Fibroblast of villous mesenchyme (primary cell): ENCODE measurements around the gene UNC93A. TPM values are rescaled to one million over a fixed set of nuclear protein-coding genes. Genes with fewer than 3 reads are reported as not detected.

Experiments
- DNase-seq: peaks from one replicate; pipeline ENCODE4 v3.0.0-alpha.2; 2010; ENCODE audit warnings: low read depth
- H3K4me3 ChIP-seq: 2 replicates; pipeline ENCODE4 v1.5.1; 2011; ENCODE audit warnings: low read depth, mild to moderate bottlenecking, low read length
- CTCF ChIP-seq: IDR thresholded peaks from 2 replicates; pipeline ENCODE4 v1.5.1; 2012; ENCODE audit warnings: low read depth, mild to moderate bottlenecking, low read length; ENCODE audit not compliant: insufficient read depth
- total RNA-seq: library from RNA; depleted of rRNA; stranded (reverse); fragments of >200 nt; gene quantifications from 2 replicates; pipeline ENCODE4 v1.2.3, GENCODE V29; 2012

UNC93A gene
- total RNA-seq, 1 donor = not detected

- no peak overlapping the region for H3K4me3 ChIP-seq
- DNase-seq = no peak
- no peak for TF ChIP-seq CTCF
Measured at GRCh38 chr6:167267921-167268401, 23.2 kb upstream of the UNC93A start.

GRCh38 chr6:167268683-167269280 is 22.3 kb upstream of the UNC93A start:
- no peak for TF ChIP-seq CTCF

GRCh38 chr6:167270499-167271311 is 20.4 kb upstream of the UNC93A start:
- no peak for TF ChIP-seq CTCF
- no peak for DNase-seq
- H3K4me3 ChIP-seq = no peak overlapping the region

More at GRCh38 chr6:167268683-167269280, 22.3 kb upstream of the UNC93A start:
- no peak overlapping the region for H3K4me3 ChIP-seq
- DNase-seq = no peak

DNA sequence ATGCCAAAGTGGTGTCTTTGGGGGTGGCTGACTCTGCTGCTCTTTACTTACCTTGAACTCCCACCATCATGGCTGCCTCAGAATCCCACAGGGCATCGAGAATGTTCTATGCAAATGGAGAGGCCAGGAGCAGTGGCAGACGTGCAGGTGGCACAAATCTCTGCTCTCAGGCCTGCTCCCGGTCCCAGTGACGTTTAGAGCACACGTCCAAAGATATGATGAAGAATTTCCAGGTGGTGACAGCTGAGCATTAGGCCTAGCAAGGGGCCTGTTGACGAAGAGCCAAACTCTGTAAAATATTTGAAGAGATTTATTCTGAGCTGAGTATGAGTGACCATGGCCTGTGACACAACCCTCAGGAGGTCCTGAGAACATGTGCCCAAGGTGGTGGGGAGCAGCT is 19.0 kb upstream of the UNC93A start:
- TF ChIP-seq CTCF = no peak
- no peak overlapping the region for H3K4me3 ChIP-seq
- DNase-seq = no peak

GRCh38 chr6:167272696-167273379 is 18.3 kb upstream of the UNC93A start:
- DNase-seq = no peak
- no peak for TF ChIP-seq CTCF
- no peak overlapping the region for H3K4me3 ChIP-seq

DNA sequence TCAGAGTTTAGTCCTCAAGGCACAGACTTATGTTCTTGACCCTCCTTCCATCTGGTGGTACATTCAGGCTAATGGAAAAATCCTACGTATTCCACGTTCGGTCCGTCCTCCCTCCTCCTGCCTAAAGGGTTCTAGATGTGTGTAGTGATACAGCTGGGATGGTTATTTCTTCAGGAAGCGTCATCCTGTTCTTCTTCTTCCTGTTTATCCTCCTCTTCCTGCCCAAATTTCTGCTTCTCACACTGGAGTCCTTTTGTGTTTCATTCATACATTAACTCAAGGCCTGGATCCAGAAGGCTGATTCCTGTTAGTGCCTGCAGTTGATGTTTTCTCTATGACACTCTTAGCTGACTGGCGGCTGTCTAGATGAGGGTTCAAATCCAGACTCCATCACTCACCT is 16.8 kb upstream of the UNC93A start:
- TF ChIP-seq CTCF = no peak
- no peak overlapping the region for H3K4me3 ChIP-seq
- DNase-seq = no peak
